ENCODE measurements around the gene FTO.

GRCh38 chr16:54077050-54077821 is 373.3 kb downstream of the FTO start:
- TF ChIP-seq, protein P1, sequence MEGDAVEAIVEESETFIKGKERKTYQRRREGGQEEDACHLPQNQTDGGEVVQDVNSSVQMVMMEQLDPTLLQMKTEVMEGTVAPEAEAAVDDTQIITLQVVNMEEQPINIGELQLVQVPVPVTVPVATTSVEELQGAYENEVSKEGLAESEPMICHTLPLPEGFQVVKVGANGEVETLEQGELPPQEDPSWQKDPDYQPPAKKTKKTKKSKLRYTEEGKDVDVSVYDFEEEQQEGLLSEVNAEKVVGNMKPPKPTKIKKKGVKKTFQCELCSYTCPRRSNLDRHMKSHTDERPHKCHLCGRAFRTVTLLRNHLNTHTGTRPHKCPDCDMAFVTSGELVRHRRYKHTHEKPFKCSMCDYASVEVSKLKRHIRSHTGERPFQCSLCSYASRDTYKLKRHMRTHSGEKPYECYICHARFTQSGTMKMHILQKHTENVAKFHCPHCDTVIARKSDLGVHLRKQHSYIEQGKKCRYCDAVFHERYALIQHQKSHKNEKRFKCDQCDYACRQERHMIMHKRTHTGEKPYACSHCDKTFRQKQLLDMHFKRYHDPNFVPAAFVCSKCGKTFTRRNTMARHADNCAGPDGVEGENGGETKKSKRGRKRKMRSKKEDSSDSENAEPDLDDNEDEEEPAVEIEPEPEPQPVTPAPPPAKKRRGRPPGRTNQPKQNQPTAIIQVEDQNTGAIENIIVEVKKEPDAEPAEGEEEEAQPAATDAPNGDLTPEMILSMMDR (IDR thresholded peaks at IDR 0.05): no peak
- no peak for TF ChIP-seq ZFX (IDR thresholded peaks at IDR 0.05; ENCODE audit: borderline replicate concordance)
